HG03432 (cell line): Measurements from ENCODE around the gene KLHL22.
"Not testable (repeated sequence)": the region's sequence is repeated elsewhere in the genome, so short reads cannot be mapped to it uniquely, and the experiment has no call there.

Experiments used
- ATAC-seq: cut with Tn5 transposase; IDR thresholded peaks from one replicate; pipeline ENCODE4 v1.9.1; 2021; ENCODE audit warnings: mild to moderate bottlenecking, moderate library complexity; ENCODE audit not compliant: unreplicated experiment

The KLHL22 gene

DNA sequence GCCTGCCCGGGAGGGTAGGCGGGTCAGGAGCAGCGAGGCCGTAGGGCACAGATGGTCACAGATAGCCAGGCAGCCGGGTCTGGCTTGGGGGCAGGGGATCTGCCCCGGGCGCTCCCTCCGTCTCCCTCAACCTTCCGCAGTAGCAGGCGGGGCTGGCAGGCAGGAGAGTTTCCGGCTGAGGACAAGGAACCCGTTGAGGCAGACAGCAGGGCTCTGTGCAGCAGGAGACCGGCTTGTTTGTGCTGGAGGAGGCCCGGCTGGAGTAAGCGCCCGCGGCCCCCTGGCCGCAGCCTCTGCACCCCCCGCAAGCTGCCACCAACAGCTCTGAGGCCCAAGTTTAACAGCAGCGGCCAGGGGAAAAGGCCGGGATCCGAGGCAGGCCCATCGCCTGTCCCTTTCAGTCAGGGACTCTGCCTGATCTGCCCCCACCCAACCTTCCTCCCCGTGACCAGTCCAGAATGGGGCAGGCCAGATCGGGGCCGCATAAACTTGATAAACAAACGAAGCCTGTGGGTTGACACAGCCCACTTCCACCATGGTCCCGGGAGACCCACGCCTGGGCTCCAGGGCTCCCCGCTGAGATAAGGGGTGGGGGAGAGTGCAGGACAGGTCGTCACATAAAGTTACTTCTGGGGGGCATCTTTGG lies 71.6 kb downstream of the KLHL22 start:
- no peak for ATAC-seq

DNA sequence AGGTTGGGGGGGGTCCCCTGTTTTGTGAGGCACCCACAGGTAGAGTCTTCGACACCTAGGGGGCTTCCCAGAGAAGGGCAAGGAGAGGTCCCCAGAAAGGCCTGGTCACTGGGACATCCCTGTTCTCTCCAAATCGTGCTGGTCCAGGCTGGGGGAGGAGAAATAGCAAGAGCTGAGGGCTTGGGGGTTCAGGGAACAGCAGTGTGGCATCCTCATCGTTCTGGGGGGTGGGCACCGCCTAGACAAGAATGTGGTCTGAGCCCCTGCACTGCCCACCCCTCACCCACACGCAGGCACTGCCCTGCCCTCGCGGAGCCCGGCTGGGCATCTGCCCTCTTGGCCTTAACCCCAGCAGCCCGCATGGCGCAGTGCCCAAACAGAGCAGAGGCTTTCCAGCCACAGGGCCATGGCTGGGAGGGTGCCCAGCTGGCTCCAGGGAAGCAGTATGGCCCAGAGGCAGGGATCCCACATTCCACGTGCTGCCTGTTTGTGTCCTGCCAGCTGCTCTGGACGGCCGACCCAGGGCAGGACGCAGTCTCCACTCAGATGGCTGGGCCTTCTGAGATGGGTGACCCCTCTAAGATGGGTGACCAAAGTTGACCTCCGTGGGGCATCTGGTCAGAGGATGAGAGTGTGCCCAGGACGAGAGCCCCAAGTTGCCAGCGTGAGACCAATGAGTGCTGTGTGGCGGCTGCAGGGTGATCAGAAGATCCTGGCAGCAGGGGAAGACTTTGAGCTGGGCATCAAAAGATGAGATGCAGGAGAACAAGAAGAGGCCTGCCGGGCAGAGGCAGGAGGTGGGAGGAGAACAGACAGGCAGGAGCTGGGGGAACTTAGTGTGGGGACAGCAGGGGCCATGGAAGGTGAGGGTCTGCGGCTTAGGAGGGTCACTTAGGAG lies 72.3 kb downstream of the KLHL22 start:
- no peak for ATAC-seq

DNA sequence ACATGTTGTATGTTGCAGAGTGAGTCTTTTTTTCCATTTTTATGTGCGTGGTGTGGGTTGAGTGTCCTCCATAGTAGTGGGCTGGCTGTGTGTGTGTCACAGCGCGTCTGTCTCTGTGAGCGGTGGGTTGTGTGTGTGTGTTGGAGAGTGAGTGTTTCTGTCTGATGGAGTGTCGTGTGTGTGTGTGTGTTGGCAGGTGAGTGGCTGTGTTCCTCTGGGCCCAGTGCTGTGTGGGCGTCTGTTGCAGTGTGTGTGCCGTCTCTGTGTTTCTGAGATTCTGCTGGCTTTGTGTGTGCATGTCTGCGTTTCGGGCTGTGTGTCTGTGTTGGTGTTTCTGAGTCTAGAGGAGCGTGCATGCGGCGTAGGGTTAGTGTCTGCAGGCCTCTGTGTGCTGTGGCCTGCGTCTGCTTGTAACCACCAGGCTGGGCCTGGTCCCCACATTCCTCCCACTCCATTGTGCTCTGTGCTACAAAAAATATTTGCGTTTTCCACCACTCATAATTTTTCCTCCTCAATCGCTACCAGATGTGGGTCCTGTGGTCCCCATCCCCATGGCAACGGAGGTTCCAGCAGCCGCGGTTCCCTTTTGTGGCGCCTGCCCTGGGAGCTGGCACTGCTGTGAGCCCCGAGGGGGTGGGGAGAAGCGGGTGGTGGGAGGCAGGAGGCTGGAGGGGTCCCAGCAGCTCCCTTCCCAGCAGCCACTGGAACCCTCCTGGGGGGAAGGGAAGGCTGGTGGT lies 73.2 kb downstream of the KLHL22 start:
- no peak for ATAC-seq

DNA sequence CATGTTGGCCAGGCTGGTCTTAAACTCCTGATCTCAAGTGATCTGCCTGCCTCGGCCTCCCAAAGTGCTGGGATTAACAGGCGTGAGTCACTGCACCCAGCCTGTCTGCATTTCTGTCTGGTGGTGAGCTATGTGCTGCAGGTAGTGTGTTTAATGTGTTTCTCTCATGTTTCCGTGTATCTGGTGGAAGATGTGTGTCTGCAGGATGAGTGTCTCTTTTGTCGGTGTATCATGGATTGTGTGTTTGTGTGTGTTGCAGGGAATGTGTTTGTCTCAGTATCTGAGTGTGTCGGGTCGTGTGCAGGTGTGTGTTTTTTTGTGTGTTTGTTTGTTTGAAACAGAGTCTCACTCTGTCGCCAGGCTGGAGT lies 74.1 kb downstream of the KLHL22 start:
- no peak for ATAC-seq

DNA sequence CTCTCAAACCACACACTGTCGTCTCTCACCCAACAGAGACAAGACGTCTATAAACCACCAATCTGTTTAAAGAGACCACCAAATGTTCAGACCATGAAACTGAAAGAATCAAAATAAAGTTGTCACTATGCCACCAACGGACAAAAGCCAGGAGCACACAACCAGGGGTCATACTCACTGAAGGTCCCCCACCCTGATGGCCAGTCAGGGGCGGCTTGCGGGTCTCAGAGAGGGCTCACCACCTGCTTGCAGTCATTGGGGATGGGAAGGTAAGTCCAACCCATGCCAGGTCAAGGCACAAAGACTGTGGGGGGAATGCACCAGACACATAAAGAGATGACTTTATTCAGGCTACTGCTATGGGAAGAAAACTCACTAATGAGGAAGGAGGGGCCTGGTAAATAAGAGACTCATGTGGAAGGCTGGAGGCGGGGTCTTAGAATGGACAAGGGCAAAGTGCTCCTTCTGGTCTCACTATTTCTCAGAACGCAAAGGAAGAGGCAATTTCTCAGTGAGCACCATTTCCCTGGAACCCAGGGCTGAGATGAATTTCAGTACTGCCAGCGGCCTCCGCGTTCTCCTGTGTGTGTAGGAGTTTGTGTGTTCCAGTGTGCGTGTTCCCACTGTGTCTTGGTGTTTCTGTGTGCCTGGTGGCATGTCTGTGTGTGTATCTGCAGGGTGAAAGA lies 75.3 kb downstream of the KLHL22 start:
- no peak for ATAC-seq

DNA sequence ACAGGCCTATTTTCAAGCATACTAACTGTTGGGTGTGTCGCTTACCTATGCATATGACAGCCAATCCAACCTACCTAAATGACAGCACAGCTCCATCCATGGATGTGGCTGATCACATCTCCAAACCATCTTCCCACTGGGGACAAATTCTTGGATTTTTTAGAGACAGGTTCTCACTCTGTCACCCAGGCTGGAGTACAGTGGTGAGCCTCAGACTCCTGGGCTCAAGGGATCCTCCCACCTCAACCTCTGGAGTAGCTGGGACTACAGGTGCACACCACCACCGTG lies 76.0 kb downstream of the KLHL22 start:
- no peak for ATAC-seq

DNA sequence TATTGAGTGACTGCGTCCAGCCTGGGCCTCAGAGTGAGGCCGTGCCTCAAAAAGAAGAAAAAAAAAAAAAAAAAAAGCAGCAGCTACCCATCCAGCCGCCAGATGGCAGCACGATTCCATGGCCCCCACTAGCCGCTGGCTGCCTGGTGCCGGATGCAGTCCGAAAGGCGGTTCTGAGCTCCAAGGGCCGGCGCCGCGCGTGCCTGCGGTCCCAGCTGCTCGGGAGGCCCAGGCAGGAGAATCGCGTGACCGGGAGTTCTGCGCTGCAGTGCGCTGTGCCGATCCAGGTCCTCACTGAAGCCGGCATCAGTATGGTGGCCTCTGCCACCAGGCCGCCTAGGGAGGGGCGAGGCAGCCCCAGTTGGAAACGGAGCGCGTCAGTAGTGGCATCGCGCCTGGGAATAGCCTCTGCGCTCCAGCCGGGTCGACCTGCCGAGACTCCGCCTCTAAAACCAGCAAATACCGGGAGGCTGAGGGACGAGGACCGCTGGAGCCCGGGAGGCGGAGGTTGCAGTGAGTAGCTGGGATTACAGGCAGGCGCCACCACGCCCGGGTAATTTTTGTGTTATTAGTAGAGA lies 77.3 kb downstream of the KLHL22 start:
- no peak for ATAC-seq

DNA sequence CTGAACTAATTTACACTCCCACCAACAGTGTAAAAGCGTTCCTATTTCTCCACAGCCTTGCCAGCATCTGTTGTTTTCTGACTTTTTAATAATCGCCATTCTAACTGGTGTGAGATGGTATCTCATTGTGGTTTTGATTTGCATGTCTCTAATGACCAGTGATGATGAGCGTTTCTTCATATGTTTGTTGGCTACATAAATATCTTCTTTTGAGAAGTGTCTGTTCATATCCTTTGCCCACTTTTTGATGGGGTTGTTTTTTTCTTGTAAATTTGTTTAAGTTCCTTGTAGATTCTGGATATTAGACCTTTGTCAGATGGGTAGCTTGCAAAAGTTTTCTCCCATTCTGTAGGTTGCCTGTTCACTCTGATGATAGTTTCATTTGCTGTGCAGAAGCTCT lies 79.9 kb downstream of the KLHL22 start:
- ATAC-seq: not testable (repeated sequence)

DNA sequence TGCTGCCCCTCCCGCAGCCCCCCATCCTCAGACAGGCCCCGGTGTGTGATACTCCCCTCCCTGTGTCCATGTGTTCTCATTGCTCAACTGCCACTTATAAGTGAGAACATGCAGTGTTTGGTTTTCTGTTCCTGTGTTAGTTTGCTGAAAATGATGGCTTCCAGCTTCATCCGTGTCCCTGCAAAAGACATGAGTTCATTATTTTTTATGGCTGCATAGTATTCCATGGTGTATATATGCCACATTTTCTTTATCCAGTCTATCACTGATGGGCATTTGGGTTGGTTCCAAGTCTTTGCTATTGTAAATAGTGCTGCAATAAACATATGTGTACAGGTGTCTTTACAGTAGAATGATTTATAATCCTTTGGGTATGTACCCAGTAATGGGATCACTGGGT lies 80.4 kb downstream of the KLHL22 start:
- not testable (repeated sequence) for ATAC-seq

DNA sequence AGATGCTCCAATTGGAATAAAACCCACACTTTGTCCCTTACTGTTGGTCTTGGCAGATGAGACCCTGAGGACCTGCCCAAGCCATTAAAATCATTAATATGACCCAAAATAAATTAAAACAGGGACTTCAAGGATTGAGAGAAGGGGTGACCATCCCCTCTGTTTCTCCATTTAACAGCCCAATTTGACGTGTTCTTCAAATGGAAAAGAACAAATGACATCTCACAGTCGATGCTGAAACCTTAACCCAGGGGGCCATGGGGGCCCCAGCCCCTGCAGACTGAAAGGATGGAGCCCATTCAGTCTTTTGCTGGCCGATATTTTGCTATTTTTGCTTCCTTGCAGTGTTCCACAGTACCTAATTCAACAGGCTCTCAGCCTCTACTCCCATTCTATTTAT lies 81.1 kb downstream of the KLHL22 start:
- ATAC-seq: no peak

DNA sequence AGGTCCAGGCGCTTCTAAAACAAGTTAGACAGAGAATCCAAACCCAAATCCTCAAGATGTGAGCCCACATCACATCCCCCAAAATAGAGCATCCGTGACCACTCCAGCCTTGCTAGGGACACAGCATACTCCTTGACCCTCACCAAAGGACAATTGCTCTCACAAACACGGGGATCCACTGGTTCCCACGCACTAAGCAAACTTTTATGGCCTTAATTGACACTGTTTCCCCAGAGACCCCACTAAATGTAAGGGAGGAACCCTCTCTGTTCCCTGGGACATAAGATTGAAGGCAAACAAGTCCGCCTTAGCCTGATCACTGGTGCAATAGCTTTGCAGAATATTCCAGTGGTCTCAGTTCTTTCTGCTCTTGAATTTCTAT lies 81.5 kb downstream of the KLHL22 start:
- ATAC-seq: no peak

DNA sequence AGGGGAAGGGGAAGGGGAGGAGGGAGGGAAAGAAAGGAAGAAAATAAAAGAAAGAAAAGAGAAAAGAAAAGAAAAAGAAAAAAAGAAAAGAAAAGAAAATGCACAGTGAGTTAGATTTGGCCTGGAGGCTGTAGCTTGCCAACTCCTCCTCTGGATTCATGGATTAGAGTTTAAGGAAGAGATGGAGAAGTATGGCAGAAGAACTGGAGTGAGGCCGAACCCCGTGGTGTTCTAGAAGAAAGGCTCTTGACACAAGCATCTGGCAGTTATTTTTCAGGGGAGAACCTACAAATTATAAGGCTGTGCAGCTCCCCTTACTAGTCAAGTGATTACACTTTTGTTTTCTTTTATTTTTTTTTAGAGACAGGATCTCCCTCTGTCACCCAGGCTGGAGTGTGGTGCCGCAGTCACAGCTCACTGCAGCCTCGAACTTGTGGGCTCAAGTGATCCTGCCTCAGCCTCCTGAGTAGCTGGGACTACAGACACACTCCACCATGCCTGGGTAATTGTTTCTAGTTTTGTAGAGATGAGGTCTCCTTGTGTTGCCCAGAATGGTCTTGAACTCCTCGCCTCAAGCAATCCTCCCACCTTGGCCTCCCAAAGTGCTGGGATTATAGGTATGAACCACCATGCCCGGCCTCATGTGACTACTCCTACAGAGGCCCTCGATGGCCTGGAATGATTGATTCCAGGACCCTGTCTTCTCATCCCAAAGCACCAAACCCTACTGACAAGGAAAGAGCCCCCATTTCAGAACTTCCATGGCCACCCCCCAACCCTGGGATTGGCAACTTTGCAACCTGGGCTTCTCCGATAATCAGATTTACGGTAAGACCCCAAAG lies 82.2 kb downstream of the KLHL22 start:
- ATAC-seq: no peak

DNA sequence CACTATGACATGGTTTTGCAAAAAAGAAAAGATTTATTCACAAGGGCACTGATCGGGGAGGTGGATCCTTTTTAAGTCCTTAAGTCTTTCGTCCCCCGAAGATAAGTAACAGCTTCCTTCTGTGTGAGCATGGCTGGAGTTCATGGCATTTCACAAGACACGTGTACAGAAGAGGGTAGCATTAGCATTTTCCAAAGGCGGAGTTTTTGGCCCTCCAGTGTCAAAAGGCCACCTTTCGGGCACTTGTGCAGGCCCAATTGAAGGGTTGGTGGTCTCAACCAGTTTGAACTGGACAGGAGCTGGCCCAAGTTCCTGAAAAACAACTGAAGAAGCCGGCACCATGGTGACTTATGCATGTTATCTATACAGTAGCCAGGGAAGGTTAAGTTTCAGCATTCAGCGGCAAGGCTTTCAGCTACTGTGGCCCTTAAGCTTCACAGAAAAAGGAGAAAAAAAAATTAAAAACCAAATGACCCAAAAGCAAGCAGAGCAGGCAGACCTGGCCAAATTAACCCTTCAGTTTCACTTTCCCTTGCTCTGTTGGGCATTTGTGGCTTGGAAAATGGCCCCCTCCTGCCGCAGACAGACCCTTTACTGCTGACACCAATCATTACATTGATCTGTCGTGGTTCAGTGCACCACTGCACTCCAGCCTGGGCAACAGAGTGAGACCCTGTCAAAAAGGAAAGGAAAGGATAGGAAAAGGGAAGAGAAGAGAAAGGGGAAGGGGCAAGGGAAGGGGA lies 83.0 kb downstream of the KLHL22 start:
- ATAC-seq: no peak

DNA sequence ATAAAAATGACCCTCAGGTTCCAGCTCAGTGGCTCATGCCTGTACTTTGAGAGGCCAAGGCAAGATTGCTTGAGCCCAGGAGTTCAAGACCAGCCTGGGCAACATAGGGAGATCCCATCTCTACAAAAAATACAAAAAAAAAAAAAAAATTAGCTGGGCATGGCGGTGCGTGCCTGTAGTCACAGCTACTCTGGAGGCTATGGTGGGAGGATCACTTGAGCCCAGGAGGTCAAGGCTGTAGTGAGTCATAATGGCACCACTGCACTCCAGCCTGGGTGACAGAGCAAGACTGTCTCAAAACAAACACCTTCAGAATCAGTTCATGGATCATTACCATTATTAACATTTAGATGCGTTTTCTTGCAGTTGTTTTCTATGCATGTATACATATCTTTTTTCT lies 86.2 kb downstream of the KLHL22 start:
- ATAC-seq: not testable (repeated sequence)

DNA sequence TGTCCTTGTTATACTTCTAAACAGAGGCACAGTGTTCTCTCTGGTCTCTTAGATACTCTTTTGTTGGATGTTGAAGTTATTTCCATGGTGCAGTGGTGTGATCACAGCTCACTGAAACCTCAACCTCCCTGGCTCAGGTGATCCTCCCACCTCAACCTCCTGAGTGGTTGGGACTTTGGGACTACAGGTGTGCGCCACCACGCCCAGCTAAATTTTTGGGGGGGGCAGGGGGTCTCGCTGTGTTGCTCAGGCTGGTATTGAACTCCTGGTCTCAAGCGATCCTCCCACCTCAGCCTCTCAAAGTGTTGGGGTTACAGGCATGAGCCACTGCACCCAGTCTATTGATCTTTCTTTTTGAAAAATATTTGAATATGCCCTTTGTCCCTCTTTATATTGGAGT lies 86.7 kb downstream of the KLHL22 start:
- no peak for ATAC-seq

DNA sequence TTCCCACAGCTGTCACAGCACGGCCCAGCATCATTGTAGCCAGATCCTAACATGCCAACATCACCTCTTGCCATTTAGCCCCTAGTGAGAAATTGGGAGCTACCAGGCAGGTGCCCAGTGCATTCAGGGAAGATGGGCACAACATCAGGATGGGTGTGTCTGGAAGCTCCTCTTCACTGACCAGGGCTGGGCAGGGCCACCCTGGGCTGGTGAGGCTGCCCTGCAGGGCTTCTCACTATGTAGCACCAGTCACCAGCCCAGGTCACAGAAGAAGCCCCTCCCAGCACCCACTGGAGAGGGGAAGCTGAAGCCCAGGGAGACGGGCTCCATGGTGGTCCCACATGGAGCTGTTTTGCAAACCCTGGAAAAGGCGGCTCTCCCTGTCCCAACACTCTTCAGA lies 87.8 kb downstream of the KLHL22 start:
- no peak for ATAC-seq

DNA sequence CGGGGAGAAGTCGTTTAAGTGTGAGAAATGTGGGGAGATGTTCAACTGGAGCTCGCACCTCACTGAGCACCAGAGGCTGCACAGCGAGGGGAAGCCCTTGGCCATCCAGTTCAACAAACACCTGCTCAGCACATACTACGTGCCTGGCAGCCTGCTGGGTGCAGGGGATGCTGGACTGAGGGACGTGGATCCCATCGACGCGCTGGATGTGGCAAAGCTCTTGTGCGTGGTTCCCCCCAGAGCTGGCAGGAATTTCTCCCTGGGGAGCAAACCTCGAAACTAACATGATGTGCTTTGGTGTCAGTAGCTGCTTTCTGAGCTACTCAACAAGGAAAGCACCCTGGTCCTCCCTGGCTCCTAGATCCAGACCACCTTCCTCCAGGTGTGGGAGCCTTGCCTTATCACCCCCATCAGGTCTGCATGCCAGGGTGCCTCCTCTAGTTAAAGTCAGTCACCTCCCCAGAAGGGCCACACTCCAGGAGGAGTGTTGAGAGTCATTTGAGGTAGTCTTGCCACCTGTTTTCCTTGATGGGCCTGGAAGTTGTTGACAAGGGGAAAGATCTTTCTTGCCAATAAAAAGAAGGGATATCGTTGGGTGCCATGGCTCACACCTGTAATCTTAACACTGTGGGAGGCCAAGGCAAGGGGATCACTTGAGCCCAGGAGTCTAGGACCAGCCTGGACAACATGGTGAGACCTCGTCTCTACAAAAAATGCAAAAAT lies 88.7 kb downstream of the KLHL22 start:
- ATAC-seq: no peak

DNA sequence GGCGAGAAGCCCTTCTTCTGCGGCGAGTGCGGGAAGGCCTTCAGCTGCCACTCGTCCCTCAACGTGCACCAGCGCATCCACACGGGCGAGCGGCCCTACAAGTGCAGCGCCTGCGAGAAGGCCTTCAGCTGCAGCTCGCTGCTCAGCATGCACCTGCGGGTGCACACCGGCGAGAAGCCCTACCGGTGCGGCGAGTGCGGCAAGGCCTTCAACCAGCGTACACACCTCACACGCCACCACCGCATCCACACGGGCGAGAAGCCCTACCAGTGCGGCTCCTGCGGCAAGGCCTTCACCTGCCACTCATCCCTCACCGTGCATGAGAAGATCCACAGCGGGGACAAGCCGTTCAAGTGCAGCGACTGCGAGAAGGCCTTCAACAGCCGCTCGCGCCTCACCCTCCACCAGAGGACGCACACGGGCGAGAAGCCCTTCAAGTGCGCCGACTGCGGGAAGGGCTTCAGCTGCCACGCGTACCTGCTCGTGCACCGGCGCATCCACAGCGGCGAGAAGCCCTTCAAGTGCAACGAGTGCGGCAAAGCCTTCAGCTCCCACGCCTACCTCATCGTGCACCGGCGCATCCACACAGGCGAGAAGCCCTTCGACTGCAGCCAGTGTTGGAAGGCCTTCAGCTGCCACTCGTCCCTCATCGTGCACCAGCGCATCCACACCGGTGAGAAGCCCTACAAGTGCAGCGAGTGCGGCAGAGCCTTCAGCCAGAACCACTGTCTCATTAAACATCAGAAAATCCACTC lies 89.5 kb downstream of the KLHL22 start:
- ATAC-seq: no peak
